ENCODE measurements around the gene B3GALNT2. TPM values are rescaled to one million over a fixed set of nuclear protein-coding genes. Genes with fewer than 3 reads are reported as not detected.

B3GALNT2 gene
- total and polyA plus RNA-seq, 12 donors, result 2.6 to 26.6 (median 21.4) TPM

GRCh38 chr1:235409042-235409820, 95.0 kb downstream of the B3GALNT2 start:
- H3K27me3 ChIP-seq, result no peaks in the 10 kb centered on the region
- H3K4me1 ChIP-seq, result peaks cover 0 to 14% (median 5%) of the 10 kb centered on the region in 9 donors
- DNase-seq, result no peak
- no peak overlapping the region for H3K27ac ChIP-seq
- 84 to 85% methylated on average over 7 of the region's 7 CpGs for WGBS, 2 donors
- peaks cover 0 to 12% (median 0%) of the 10 kb centered on the region in 9 donors for H3K36me3 ChIP-seq
- no peak overlapping the region for H3K4me3 ChIP-seq
- TF ChIP-seq, protein P1, sequence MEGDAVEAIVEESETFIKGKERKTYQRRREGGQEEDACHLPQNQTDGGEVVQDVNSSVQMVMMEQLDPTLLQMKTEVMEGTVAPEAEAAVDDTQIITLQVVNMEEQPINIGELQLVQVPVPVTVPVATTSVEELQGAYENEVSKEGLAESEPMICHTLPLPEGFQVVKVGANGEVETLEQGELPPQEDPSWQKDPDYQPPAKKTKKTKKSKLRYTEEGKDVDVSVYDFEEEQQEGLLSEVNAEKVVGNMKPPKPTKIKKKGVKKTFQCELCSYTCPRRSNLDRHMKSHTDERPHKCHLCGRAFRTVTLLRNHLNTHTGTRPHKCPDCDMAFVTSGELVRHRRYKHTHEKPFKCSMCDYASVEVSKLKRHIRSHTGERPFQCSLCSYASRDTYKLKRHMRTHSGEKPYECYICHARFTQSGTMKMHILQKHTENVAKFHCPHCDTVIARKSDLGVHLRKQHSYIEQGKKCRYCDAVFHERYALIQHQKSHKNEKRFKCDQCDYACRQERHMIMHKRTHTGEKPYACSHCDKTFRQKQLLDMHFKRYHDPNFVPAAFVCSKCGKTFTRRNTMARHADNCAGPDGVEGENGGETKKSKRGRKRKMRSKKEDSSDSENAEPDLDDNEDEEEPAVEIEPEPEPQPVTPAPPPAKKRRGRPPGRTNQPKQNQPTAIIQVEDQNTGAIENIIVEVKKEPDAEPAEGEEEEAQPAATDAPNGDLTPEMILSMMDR (IDR thresholded peaks at IDR 0.05), result no peak
- ATAC-seq, result no peak
- intact Hi-C loops (cut with DNase I), result loop anchor here in 2 of 10 donors (10.0 kb wide), 1 partner anchor 64 kb away; no protein-coding TSS in a partner anchor
- H3K9me3 ChIP-seq, result no peaks in the 10 kb centered on the region

GRCh38 chr1:235408503-235408960, 95.7 kb downstream of the B3GALNT2 start:
- intact Hi-C loops (cut with DNase I), result loop anchor here in 2 of 10 donors (10.0 kb wide), 1 partner anchor 64 kb away; no protein-coding TSS in a partner anchor
- Histone ChIP-seq H3K27ac (no peak overlapping the region), H3K4me3 (no peak overlapping the region), H3K4me1 (peaks cover 0 to 14% (median 5%) of the 10 kb centered on the region in 9 donors), H3K27me3 (no peaks in the 10 kb centered on the region), H3K36me3 (peaks cover 0 to 13% (median 0%) of the 10 kb centered on the region in 9 donors), H3K9me3 (no peaks in the 10 kb centered on the region)
- DNase-seq (no peak), ATAC-seq (no peak)
- TF ChIP-seq, protein P1 (IDR thresholded peaks at IDR 0.05), result no peak
- 77 to 85% methylated on average over 3 of the region's 3 CpGs for WGBS, 2 donors

GRCh38 chr1:235407419-235407818, 96.8 kb downstream of the B3GALNT2 start:
- no peaks in the 10 kb centered on the region for H3K9me3 ChIP-seq
- TF ChIP-seq, protein P1 (IDR thresholded peaks at IDR 0.05), result no peak
- peaks cover 0 to 14% (median 5%) of the 10 kb centered on the region in 9 donors for H3K4me1 ChIP-seq
- H3K27ac ChIP-seq, result no peak overlapping the region
- no peak for DNase-seq
- peaks cover 0 to 24% (median 0%) of the 10 kb centered on the region in 9 donors for H3K36me3 ChIP-seq
- 79 to 87% methylated on average over 5 of the region's 5 CpGs for WGBS, 2 donors
- no peak overlapping the region for H3K4me3 ChIP-seq
- intact Hi-C loops (cut with DNase I), result loop anchor here in 2 of 10 donors (10.0 kb wide), 1 partner anchor 63 kb away; no protein-coding TSS in a partner anchor
- no peak for ATAC-seq
- H3K27me3 ChIP-seq, result no peaks in the 10 kb centered on the region

GRCh38 chr1:235404190-235404589, 100.1 kb downstream of the B3GALNT2 start:
- ATAC-seq, result no peak
- 95 to 97% methylated on average over 5 of the region's 5 CpGs for WGBS, 2 donors

More at GRCh38 chr1:235404190-235404589, 100.1 kb downstream of the B3GALNT2 start:
- Histone ChIP-seq H3K36me3 (peaks cover 0 to 32% (median 0%) of the 10 kb centered on the region in 9 donors), H3K4me1 (peaks cover 0 to 13% (median 5%) of the 10 kb centered on the region in 9 donors), H3K9me3 (no peaks in the 10 kb centered on the region), H3K27ac (no peak overlapping the region), H3K27me3 (no peaks in the 10 kb centered on the region), H3K4me3 (no peak overlapping the region)
- intact Hi-C loops (cut with DNase I), result loop anchor here in 2 of 10 donors (10.0 kb wide), 1 partner anchor 59 kb away; no protein-coding TSS in a partner anchor
- TF ChIP-seq, protein P1 (IDR thresholded peaks at IDR 0.05), result no peak
- DNase-seq, result no peak
